Stimulated activated naive CD8-positive, alpha-beta T cell treated with anti-CD3 and anti-CD28 coated beads, Interleukin-15, Interleukin-2, amounts not matched to agents 100 ng/mL and 50 ng/mL, for 24 hours (primary cell): ENCODE data around the gene BRD8.
"Not testable (repeated sequence)": the region's sequence is repeated elsewhere in the genome, so short reads cannot be mapped to it uniquely, and the experiment has no call there.

ENCODE experiments used
- H3K27ac Mint-ChIP-seq: one replicate; pipeline ENCODE4 v1.8.0; 2021; ENCODE audit warnings: mild to moderate bottlenecking, mixed read lengths
- H3K27me3 Mint-ChIP-seq: one replicate; pipeline ENCODE4 v1.8.0; 2021; ENCODE audit warnings: mixed read lengths
- H3K36me3 Mint-ChIP-seq: one replicate; pipeline ENCODE4 v1.8.0; 2021; ENCODE audit warnings: low read depth, mixed read lengths
- H3K4me1 Mint-ChIP-seq: one replicate; pipeline ENCODE4 v1.8.0; 2021; ENCODE audit warnings: low read depth, mixed read lengths
- H3K4me3 Mint-ChIP-seq: one replicate; pipeline ENCODE4 v1.8.0; 2021; ENCODE audit warnings: mild to moderate bottlenecking, mixed read lengths
- H3K9me3 Mint-ChIP-seq: one replicate; pipeline ENCODE4 v1.8.0; 2021; ENCODE audit warnings: mixed read lengths

The BRD8 gene

DNA sequence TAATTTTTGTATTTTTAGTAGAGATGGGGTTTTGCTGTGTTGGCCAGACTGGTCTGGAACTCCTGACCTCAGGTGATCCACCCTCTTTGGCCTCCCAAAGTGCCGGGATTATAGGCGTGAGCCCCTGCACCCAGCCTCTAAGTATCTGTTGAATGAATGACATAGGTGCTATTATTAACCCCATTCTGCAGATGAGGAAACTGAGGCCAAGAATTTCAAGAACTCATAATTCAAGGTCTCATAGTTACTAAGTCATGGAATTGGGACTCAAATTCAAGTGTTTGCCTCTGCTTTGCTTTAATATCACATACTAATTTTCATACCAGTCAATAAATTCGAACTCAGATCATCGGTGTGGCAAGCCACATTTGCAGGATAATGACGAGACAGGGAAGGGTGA, 2.4 kb upstream of the BRD8 start:
- H3K4me3 Mint-ChIP-seq, result no peak overlapping the region
- H3K27me3 Mint-ChIP-seq, result no peaks in the 10 kb centered on the region
- H3K27ac Mint-ChIP-seq, result no peak overlapping the region
- H3K9me3 Mint-ChIP-seq, result no peaks in the 10 kb centered on the region
- peaks cover 32% of the 10 kb centered on the region for H3K36me3 Mint-ChIP-seq
- peaks cover 16% of the 10 kb centered on the region for H3K4me1 Mint-ChIP-seq

DNA sequence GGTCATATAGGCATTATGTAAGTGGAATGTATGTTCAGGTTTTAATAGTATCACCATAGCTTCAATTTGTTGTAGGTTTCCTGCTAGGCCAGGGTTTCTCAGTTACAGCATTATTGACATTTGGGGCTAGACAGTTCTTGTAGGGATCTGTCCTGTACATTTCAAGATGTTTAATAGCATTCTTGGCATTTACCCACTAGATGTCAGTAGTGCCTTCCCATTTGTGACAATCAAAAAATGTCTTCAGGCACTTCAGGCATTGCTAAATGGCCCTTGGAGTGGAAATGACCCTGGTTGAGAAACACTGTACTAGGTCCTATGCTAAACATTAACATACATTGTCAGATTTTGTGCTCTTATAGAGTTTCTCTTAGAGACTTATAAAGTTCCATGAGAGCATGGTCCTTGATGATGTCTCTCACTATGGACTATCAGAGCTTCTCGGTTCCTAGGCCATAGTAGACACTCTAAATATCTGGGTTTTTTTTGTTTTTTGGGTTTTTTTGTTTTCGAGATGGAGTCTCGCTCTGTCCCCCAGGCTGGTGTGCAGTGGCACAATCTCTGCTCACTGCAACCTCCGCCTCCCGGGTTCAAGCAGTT, 1.9 kb upstream of the BRD8 start:
- H3K9me3 Mint-ChIP-seq, result no peaks in the 10 kb centered on the region
- no peak overlapping the region for H3K27ac Mint-ChIP-seq
- H3K36me3 Mint-ChIP-seq, result peaks cover 32% of the 10 kb centered on the region
- no peaks in the 10 kb centered on the region for H3K27me3 Mint-ChIP-seq
- no peak overlapping the region for H3K4me3 Mint-ChIP-seq
- peaks cover 16% of the 10 kb centered on the region for H3K4me1 Mint-ChIP-seq

DNA sequence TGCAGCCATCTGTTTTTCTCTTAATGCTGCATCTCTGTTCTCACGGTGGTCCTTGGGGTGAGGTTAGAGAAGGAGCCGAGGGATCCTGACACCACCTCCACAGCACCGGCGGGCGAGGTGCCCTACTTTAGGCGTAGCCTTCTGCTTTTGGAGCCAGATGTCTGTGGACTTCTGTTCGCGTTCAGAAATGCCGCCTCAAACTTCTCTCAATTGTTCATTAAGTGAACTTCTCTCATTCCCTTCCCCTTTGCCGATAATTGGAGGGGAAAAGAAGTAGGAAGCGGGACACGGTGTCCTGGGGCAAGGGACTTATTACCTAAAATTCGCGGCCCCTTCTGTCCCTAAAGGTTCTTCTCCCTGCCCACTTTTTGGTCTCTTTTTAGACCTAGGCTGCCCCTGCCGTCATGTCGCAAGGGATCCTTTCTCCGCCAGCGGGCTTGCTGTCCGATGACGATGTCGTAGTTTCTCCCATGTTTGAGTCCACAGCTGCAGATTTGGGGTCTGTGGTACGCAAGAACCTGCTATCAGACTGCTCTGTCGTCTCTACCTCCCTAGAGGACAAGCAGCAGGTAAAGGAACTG, 937 bp upstream of the BRD8 start:
- H3K27ac Mint-ChIP-seq, result no peak overlapping the region
- H3K9me3 Mint-ChIP-seq, result no peaks in the 10 kb centered on the region
- no peak overlapping the region for H3K4me3 Mint-ChIP-seq
- H3K36me3 Mint-ChIP-seq, result peaks cover 33% of the 10 kb centered on the region
- no peaks in the 10 kb centered on the region for H3K27me3 Mint-ChIP-seq
- peaks cover 16% of the 10 kb centered on the region for H3K4me1 Mint-ChIP-seq

- Mint-ChIP-seq H3K4me3 (no peak overlapping the region), H3K36me3 (peaks cover 32% of the 10 kb centered on the region), H3K27ac (no peak overlapping the region), H3K9me3 (no peaks in the 10 kb centered on the region), H3K27me3 (no peaks in the 10 kb centered on the region), H3K4me1 (peaks cover 16% of the 10 kb centered on the region)
These were observed 402 bp downstream of the BRD8 start for GRCh38 chr5:138177941-138178515.

DNA sequence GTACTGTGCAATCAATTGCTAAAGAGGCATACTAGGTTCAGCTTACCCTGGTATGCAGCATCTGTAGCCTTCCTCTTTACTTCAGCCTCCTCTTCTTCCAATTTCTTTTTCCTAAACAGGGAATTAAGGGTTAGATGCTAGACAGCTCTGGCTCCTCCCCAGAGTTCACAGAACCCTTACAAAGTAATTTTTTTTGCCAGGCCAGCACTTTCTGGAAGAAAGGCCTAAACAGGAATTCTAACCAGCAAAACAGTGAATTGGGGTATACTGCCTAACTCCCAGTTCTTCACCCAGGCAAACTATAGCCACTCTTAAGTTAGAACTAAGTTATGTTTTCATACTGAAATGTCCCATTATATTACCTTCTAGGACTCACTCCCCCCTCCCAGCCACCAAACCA, 8.1 kb downstream of the BRD8 start:
- Mint-ChIP-seq H3K9me3 (no peaks in the 10 kb centered on the region), H3K27me3 (no peaks in the 10 kb centered on the region), H3K27ac (no peak overlapping the region), H3K4me3 (no peak overlapping the region), H3K4me1 (no peaks in the 10 kb centered on the region), H3K36me3 (peaks cover 79% of the 10 kb centered on the region)

- no peak overlapping the region for H3K4me3 Mint-ChIP-seq
- H3K27me3 Mint-ChIP-seq, result no peaks in the 10 kb centered on the region
- peaks cover 83% of the 10 kb centered on the region for H3K36me3 Mint-ChIP-seq
- no peak overlapping the region for H3K27ac Mint-ChIP-seq
- H3K9me3 Mint-ChIP-seq, result no peaks in the 10 kb centered on the region
- no peaks in the 10 kb centered on the region for H3K4me1 Mint-ChIP-seq
These were observed 9.3 kb downstream of the BRD8 start for GRCh38 chr5:138169124-138169523.

DNA sequence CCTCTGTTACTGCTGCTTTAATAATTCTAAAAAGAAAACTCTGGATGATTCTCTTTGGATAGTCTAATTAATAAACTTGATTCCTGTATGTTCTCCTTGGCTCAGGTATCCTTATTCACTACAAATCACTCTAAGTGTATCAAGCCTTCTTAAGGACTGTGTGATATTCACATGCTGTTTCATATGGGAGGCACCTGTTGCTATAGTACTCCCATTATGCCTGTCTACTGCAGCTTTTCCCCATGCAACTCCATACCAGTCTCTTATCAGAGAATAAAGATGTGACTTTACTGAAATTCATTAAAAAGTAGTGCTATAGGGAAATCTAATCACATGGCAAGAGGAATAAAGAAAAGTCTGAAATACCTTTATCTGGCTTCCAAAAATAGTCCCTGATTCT, 14.7 kb downstream of the BRD8 start:
- Mint-ChIP-seq H3K9me3 (no peaks in the 10 kb centered on the region), H3K4me3 (no peak overlapping the region), H3K36me3 (peaks cover 90% of the 10 kb centered on the region), H3K27me3 (no peaks in the 10 kb centered on the region), H3K4me1 (no peaks in the 10 kb centered on the region), H3K27ac (no peak overlapping the region)

DNA sequence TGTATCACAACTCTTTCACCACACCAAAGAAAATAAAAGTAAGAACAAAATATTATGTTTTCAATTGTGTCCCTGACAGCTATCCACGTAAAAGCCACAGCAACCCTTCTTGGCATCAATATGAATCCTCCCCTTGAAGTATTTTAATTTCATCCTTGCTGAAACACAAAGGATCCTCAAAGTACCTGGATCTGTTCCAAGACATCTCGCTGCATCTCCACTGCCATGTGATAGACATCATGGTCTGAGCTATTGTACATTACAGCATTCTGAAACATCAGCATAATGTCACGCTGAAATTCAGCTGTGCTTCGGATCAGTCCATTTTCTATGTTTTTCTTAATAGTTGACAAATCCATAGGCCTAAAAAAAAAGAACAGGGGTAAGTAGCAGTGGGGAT, 17.7 kb downstream of the BRD8 start:
- Mint-ChIP-seq H3K27me3 (no peaks in the 10 kb centered on the region), H3K27ac (no peak overlapping the region), H3K9me3 (no peaks in the 10 kb centered on the region), H3K36me3 (peaks cover 82% of the 10 kb centered on the region), H3K4me1 (no peaks in the 10 kb centered on the region), H3K4me3 (no peak overlapping the region)

DNA sequence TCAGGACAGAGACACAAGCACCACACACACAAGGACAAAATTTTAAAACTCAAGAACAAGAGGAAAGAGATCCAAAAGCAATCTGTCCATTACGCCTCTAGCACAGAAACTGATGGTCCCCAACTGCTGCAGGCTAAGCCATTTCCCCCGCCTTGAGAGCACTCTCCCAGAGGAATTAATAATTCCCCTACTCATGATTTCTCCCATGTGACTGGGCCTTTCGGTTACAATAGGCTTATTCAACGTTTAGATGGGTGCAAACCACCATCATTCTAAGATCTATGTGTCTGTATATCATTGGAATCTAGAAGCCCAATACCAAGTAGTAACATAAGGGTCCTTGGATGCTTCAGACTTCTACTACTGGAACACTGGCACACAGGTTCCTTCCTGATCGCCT, 18.8 kb downstream of the BRD8 start:
- Mint-ChIP-seq H3K4me3 (no peak overlapping the region), H3K36me3 (peaks cover 72% of the 10 kb centered on the region), H3K4me1 (no peaks in the 10 kb centered on the region), H3K9me3 (no peaks in the 10 kb centered on the region), H3K27ac (no peak overlapping the region), H3K27me3 (no peaks in the 10 kb centered on the region)

DNA sequence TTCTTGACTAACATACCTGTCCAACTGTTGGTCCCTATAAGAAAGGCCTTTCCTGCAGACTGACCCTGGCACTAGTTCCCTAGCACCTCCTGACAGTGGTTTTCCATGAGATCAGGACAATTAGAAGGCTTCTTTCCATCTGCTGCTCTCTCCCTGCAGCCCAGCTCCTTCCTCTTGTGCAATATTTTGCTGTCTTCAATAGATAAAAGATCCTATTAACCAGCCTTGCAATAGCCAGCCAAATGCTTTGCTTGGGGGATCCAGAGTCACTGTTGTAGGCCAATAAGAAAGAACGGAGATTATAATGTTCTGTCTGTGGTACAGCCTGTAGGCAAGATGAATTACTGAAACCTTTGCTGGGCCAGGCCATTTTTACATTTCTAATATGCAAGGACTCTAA, 20.8 kb downstream of the BRD8 start:
- Mint-ChIP-seq H3K27ac (no peak overlapping the region), H3K4me1 (no peaks in the 10 kb centered on the region), H3K36me3 (peaks cover 52% of the 10 kb centered on the region), H3K9me3 (no peaks in the 10 kb centered on the region), H3K4me3 (no peak overlapping the region), H3K27me3 (no peaks in the 10 kb centered on the region)

GRCh38 chr5:138155977-138156376, 22.5 kb downstream of the BRD8 start:
- not testable (repeated sequence) for H3K4me1 Mint-ChIP-seq, H3K9me3 Mint-ChIP-seq, H3K27me3 Mint-ChIP-seq, H3K4me3 Mint-ChIP-seq, H3K27ac Mint-ChIP-seq
- peaks cover 39% of the 10 kb centered on the region for H3K36me3 Mint-ChIP-seq

DNA sequence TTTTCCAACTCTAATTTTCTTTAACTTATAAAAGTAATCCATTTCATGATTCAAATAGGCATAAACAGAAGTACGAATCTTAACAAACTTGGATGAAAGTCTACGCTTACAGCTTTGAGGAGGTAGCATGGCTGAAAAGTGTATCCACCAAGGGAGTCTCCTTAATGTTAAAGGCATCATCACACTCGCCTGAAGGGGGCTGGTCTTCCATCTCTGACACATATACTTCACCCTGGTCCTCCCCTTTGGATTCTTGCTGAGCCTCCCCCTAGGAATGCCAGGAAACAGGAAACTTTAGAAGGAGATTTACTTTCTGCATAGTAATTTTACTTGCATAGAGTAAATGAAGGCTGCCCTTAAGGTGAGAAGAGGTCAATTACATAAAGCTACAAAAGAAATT, 28.9 kb downstream of the BRD8 start:
- no peaks in the 10 kb centered on the region for H3K36me3 Mint-ChIP-seq
- no peaks in the 10 kb centered on the region for H3K9me3 Mint-ChIP-seq
- H3K4me3 Mint-ChIP-seq, result no peak overlapping the region
- no peaks in the 10 kb centered on the region for H3K27me3 Mint-ChIP-seq
- H3K4me1 Mint-ChIP-seq, result no peaks in the 10 kb centered on the region
- no peak overlapping the region for H3K27ac Mint-ChIP-seq

GRCh38 chr5:138148811-138149210, 29.6 kb downstream of the BRD8 start:
- H3K4me3 Mint-ChIP-seq, result no peak overlapping the region
- H3K36me3 Mint-ChIP-seq, result no peaks in the 10 kb centered on the region
- H3K4me1 Mint-ChIP-seq, result no peaks in the 10 kb centered on the region
- no peaks in the 10 kb centered on the region for H3K9me3 Mint-ChIP-seq
- no peak overlapping the region for H3K27ac Mint-ChIP-seq
- no peaks in the 10 kb centered on the region for H3K27me3 Mint-ChIP-seq

- H3K27ac Mint-ChIP-seq, H3K9me3 Mint-ChIP-seq: not testable (repeated sequence)
These were observed 34.9 kb downstream of the BRD8 start for GRCh38 chr5:138143578-138143977.

GRCh38 chr5:138141734-138142133, 36.7 kb downstream of the BRD8 start:
- Mint-ChIP-seq H3K9me3 (no peaks in the 10 kb centered on the region), H3K27ac (no peak overlapping the region), H3K4me3 (no peak overlapping the region), H3K4me1 (peaks cover 8% of the 10 kb centered on the region), H3K27me3 (peaks cover 11% of the 10 kb centered on the region), H3K36me3 (no peaks in the 10 kb centered on the region)

More at GRCh38 chr5:138143578-138143977, 34.9 kb downstream of the BRD8 start:
- H3K4me3 Mint-ChIP-seq, H3K4me1 Mint-ChIP-seq, H3K27me3 Mint-ChIP-seq, H3K36me3 Mint-ChIP-seq: not testable (repeated sequence)

GRCh38 chr5:138140268-138140667, 38.2 kb downstream of the BRD8 start:
- Mint-ChIP-seq H3K4me3 (no peak overlapping the region), H3K27ac (no peak overlapping the region), H3K27me3 (peaks cover 18% of the 10 kb centered on the region), H3K4me1 (peaks cover 8% of the 10 kb centered on the region), H3K9me3 (no peaks in the 10 kb centered on the region), H3K36me3 (no peaks in the 10 kb centered on the region)
